GM23338 (cell line): ENCODE results near the gene DUS2. TPM values are rescaled to one million over a fixed set of nuclear protein-coding genes. Genes with fewer than 3 reads are reported as not detected.

Source experiments
- ATAC-seq: fragments of 200-7000 bp; cut with Tn5 transposase; 3 replicates; pipeline ENCODE4 v1.9.1; 2020
- DNase-seq: peaks from one replicate; pipeline ENCODE4 v3.0.0-alpha.2; 2015; ENCODE audit warnings: low spot score
- H2AFZ ChIP-seq: fragments of 200-600 bp; sonication (generic); 2 replicates; pipeline ENCODE4 v1.8.0; 2016; ENCODE audit warnings: antibody characterized with exemption, mild to moderate bottlenecking, moderate library complexity
- H3F3A ChIP-seq: fragments of 200-600 bp; sonication (generic); replicated peaks from 2 replicates; pipeline ENCODE4 v1.8.0; 2017; ENCODE audit warnings: antibody characterized with exemption, mixed run types, low read depth
- H3K27ac ChIP-seq: fragments of 200-600 bp; sonication (generic); 2 replicates; pipeline ENCODE4 v1.6.1; 2016; ENCODE audit warnings: low read depth
- H3K27me3 ChIP-seq: fragments of 200-600 bp; sonication (generic); 2 replicates; pipeline ENCODE4 v1.8.0; 2016; ENCODE audit warnings: mild to moderate bottlenecking, mixed run types, moderate library complexity; ENCODE audit not compliant: insufficient read depth
- H3K36me3 ChIP-seq: fragments of 200-600 bp; sonication (generic); 2 replicates; pipeline ENCODE4 v1.8.0; 2016; ENCODE audit warnings: mild to moderate bottlenecking; ENCODE audit not compliant: insufficient read depth
- H3K4me1 ChIP-seq: fragments of 200-600 bp; sonication (generic); 2 replicates; pipeline ENCODE4 v1.8.0; 2016; ENCODE audit warnings: mild to moderate bottlenecking, moderate library complexity; ENCODE audit not compliant: insufficient read depth
- H3K4me2 ChIP-seq: fragments of 200-600 bp; sonication (generic); 2 replicates; pipeline ENCODE4 v1.7.1; 2017; ENCODE audit warnings: mixed run types
- H3K4me3 ChIP-seq: fragments of 200-600 bp; sonication (generic); 2 replicates; pipeline ENCODE4 v1.6.1; 2016; ENCODE audit warnings: mixed run types
- H3K79me2 ChIP-seq: fragments of 200-600 bp; sonication (generic); replicated peaks from 2 replicates; pipeline ENCODE4 v1.8.0; 2017; ENCODE audit warnings: mild to moderate bottlenecking; ENCODE audit not compliant: insufficient read depth
- H3K9me2 ChIP-seq: fragments of 200-600 bp; sonication (generic); 2 replicates; pipeline ENCODE4 v1.8.0; 2017; ENCODE audit not compliant: insufficient read depth
- H4K20me1 ChIP-seq: fragments of 200-600 bp; sonication (generic); replicated peaks from 2 replicates; pipeline ENCODE4 v1.8.0; 2017; ENCODE audit warnings: mild to moderate bottlenecking; ENCODE audit not compliant: insufficient read depth
- H3K27ac Mint-ChIP-seq: 2 replicates; pipeline ENCODE4 v1.8.0; 2020; ENCODE audit warnings: inconsistent platforms, mild to moderate bottlenecking, moderate library complexity, mixed read lengths
- H3K27me3 Mint-ChIP-seq: 3 replicates; pipeline ENCODE4 v1.8.0; 2022; ENCODE audit warnings: low read depth, mild to moderate bottlenecking, moderate library complexity, mixed read lengths, inconsistent platforms; ENCODE audit not compliant: insufficient read depth, poor library complexity
- H3K36me3 Mint-ChIP-seq: 3 replicates; pipeline ENCODE4 v1.8.0; 2021; ENCODE audit warnings: low read depth, mild to moderate bottlenecking, inconsistent platforms, moderate library complexity, mixed read lengths
- H3K4me1 Mint-ChIP-seq: 3 replicates; pipeline ENCODE4 v1.8.0; 2020; ENCODE audit warnings: mild to moderate bottlenecking, inconsistent platforms, mixed read lengths
- H3K4me3 Mint-ChIP-seq: 3 replicates; pipeline ENCODE4 v1.8.0; 2021; ENCODE audit warnings: moderate library complexity, mild to moderate bottlenecking, inconsistent platforms, mixed read lengths
- H3K9me3 Mint-ChIP-seq: 3 replicates; pipeline ENCODE4 v1.8.0; 2020; ENCODE audit warnings: moderate library complexity, mild to moderate bottlenecking, inconsistent platforms, mixed read lengths
- CREB1 ChIP-seq: fragments of 250-450 bp; sonication (Bioruptor Pico); IDR thresholded peaks from 2 replicates; pipeline ENCODE4 v1.5.0; 2020; ENCODE audit warnings: low read depth, mild to moderate bottlenecking, moderate library complexity
- EZH2 ChIP-seq: fragments of 200-600 bp; sonication (generic); IDR thresholded peaks from one replicate; pipeline ENCODE4 v1.8.0; 2017; ENCODE audit warnings: antibody characterized with exemption, mild to moderate bottlenecking, low read depth; ENCODE audit not compliant: unreplicated experiment
- NANOG ChIP-seq: IDR thresholded peaks from 2 replicates; pipeline ENCODE4 v1.6.1; 2016; ENCODE audit warnings: antibody characterized with exemption, borderline replicate concordance
- POLR2AphosphoS5 ChIP-seq: IDR thresholded peaks from 2 replicates; pipeline ENCODE4 v1.6.1; 2016; ENCODE audit warnings: antibody characterized with exemption, low read depth
- STAT1 ChIP-seq: IDR thresholded peaks from one replicate; pipeline ENCODE4 v1.6.1; 2016; ENCODE audit warnings: antibody characterized with exemption; ENCODE audit not compliant: unreplicated experiment
- ZNF114 ChIP-seq: fragments of 250-450 bp; sonication (Bioruptor Pico); IDR thresholded peaks from 2 replicates; pipeline ENCODE4 v1.5.0; 2020; ENCODE audit warnings: mild to moderate bottlenecking, moderate library complexity
- polyA plus RNA-seq: library from polyadenylated mRNA; unstranded; fragments of >200 nt; fragmentation: Nextera tagmentation; extraction: Ambion mirVana; gene quantifications from 2 replicates; pipeline ENCODE4 v1.2.1, GENCODE V29; 2016
- total RNA-seq: library from RNA; depleted of rRNA; stranded (reverse); fragments of >200 nt; shearing (Covaris generic); gene quantifications from 2 replicates; pipeline ENCODE4 v1.2.3, GENCODE V29; 2014
- TF ChIP-seq, protein P1 (sequence below), 2 experiments: fragments of 200-600 bp in 1 of 2; sonication (generic) in 1 of 2; conservative IDR thresholded peaks; 2 replicates each; pipeline versions ENCODE4 v1.5.1 to v1.6.1; 2016 to 2017; ENCODE audit warnings: antibody characterized with exemption in 2 of 2, low read depth in 2 of 2, mild to moderate bottlenecking in 2 of 2, moderate library complexity in 1 of 2
- TF ChIP-seq, protein P2 (sequence below): fragments of 250-450 bp; sonication (Bioruptor Pico); IDR thresholded peaks from 2 replicates; pipeline ENCODE4 v1.5.0; 2020; ENCODE audit warnings: mild to moderate bottlenecking, moderate library complexity
- TF ChIP-seq, protein P3 (sequence below): IDR thresholded peaks from one replicate; pipeline ENCODE4 v1.6.1; 2018; ENCODE audit warnings: antibody characterized with exemption; ENCODE audit not compliant: unreplicated experiment
- TF ChIP-seq, protein P4 (sequence below): IDR thresholded peaks from 2 replicates; pipeline ENCODE4 v1.6.1; 2016; ENCODE audit warnings: antibody characterized with exemption

The DUS2 gene
- total and polyA plus RNA-seq, 2 experiments from 2014 or later = 13.3 to 26.4 TPM

DNA sequence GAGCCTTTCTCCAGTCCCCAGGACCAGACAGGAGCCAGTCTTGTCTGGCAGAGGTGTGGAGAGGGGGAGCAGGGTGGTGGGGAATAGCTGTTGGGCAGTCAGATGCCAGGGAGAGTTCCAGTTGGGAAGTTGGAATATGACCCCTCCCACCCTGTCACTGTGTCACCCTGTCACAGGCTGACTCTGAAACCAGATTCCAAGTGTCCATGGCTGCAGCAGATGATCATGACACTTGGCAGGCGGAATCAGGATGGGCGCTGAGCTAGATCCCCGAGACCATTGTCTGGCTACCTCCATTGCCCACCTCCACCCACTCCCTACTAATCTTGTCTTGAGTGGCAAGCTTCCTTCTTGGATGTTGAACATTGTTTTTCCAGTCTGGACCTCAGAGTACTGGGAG, 52.9 kb downstream of the DUS2 start (continued):
- TF ChIP-seq, protein P1, sequence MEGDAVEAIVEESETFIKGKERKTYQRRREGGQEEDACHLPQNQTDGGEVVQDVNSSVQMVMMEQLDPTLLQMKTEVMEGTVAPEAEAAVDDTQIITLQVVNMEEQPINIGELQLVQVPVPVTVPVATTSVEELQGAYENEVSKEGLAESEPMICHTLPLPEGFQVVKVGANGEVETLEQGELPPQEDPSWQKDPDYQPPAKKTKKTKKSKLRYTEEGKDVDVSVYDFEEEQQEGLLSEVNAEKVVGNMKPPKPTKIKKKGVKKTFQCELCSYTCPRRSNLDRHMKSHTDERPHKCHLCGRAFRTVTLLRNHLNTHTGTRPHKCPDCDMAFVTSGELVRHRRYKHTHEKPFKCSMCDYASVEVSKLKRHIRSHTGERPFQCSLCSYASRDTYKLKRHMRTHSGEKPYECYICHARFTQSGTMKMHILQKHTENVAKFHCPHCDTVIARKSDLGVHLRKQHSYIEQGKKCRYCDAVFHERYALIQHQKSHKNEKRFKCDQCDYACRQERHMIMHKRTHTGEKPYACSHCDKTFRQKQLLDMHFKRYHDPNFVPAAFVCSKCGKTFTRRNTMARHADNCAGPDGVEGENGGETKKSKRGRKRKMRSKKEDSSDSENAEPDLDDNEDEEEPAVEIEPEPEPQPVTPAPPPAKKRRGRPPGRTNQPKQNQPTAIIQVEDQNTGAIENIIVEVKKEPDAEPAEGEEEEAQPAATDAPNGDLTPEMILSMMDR (conservative IDR thresholded peaks at IDR 0.05; ENCODE audit: low read depth in 2 of 2) = no peak

DNA sequence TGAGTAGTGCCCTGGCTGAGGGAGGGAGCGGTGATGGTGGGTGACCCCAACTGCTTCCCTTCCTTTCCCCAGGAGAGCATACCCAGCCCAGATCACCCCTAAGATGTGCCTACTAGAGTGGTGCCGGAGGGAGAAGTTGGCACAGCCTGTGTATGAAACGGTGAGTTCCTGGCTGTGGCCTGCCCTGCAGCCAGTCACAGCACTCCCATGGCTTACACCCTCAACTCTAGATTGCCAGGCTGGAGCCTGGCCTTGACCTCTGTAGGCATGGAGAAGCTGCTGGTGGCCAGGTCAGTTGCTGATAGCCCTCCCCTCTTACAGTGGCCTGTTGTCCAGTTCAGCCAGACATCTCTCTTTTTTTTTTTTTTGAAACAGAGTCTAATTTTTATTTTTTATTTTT, 53.5 kb downstream of the DUS2 start:
- Histone ChIP-seq H3K79me2 (no peaks in the 10 kb centered on the region), H4K20me1 (no peaks in the 10 kb centered on the region; the same call in 1 of the 2 replicates), H3K27me3 (no peaks in the 10 kb centered on the region), H3K4me1 (no peaks in the 10 kb centered on the region), H3K36me3 (0 out of 2 replicates have a peak, but pooled peaks cover 3% of the 10 kb centered on the region), H3K27ac (no peak overlapping the region), H3F3A (no peaks in the 10 kb centered on the region), H3K9me2 (no peaks in the 10 kb centered on the region), H2AFZ (no peak overlapping the region), H3K4me2 (no peak overlapping the region), H3K4me3 (no peak overlapping the region)
- no peaks in the 10 kb centered on the region for H3K9me3 Mint-ChIP-seq
- ATAC-seq (no peak), DNase-seq (no peak)
- H3K4me3 Mint-ChIP-seq = no peak overlapping the region
- peaks cover 10% of the 10 kb centered on the region for H3K27me3 Mint-ChIP-seq
- no peak overlapping the region for H3K27ac Mint-ChIP-seq
- H3K4me1 Mint-ChIP-seq = no peaks in the 10 kb centered on the region
- H3K36me3 Mint-ChIP-seq = peaks cover 28% of the 10 kb centered on the region
- TF ChIP-seq ZNF114 (CRISPR knock-in tag) (no peak), POLR2AphosphoS5 (no peak), CREB1 (CRISPR knock-in tag) (no peak), NANOG (no peak), STAT1 (no peak), EZH2 (no peak)
- TF ChIP-seq, protein P2, sequence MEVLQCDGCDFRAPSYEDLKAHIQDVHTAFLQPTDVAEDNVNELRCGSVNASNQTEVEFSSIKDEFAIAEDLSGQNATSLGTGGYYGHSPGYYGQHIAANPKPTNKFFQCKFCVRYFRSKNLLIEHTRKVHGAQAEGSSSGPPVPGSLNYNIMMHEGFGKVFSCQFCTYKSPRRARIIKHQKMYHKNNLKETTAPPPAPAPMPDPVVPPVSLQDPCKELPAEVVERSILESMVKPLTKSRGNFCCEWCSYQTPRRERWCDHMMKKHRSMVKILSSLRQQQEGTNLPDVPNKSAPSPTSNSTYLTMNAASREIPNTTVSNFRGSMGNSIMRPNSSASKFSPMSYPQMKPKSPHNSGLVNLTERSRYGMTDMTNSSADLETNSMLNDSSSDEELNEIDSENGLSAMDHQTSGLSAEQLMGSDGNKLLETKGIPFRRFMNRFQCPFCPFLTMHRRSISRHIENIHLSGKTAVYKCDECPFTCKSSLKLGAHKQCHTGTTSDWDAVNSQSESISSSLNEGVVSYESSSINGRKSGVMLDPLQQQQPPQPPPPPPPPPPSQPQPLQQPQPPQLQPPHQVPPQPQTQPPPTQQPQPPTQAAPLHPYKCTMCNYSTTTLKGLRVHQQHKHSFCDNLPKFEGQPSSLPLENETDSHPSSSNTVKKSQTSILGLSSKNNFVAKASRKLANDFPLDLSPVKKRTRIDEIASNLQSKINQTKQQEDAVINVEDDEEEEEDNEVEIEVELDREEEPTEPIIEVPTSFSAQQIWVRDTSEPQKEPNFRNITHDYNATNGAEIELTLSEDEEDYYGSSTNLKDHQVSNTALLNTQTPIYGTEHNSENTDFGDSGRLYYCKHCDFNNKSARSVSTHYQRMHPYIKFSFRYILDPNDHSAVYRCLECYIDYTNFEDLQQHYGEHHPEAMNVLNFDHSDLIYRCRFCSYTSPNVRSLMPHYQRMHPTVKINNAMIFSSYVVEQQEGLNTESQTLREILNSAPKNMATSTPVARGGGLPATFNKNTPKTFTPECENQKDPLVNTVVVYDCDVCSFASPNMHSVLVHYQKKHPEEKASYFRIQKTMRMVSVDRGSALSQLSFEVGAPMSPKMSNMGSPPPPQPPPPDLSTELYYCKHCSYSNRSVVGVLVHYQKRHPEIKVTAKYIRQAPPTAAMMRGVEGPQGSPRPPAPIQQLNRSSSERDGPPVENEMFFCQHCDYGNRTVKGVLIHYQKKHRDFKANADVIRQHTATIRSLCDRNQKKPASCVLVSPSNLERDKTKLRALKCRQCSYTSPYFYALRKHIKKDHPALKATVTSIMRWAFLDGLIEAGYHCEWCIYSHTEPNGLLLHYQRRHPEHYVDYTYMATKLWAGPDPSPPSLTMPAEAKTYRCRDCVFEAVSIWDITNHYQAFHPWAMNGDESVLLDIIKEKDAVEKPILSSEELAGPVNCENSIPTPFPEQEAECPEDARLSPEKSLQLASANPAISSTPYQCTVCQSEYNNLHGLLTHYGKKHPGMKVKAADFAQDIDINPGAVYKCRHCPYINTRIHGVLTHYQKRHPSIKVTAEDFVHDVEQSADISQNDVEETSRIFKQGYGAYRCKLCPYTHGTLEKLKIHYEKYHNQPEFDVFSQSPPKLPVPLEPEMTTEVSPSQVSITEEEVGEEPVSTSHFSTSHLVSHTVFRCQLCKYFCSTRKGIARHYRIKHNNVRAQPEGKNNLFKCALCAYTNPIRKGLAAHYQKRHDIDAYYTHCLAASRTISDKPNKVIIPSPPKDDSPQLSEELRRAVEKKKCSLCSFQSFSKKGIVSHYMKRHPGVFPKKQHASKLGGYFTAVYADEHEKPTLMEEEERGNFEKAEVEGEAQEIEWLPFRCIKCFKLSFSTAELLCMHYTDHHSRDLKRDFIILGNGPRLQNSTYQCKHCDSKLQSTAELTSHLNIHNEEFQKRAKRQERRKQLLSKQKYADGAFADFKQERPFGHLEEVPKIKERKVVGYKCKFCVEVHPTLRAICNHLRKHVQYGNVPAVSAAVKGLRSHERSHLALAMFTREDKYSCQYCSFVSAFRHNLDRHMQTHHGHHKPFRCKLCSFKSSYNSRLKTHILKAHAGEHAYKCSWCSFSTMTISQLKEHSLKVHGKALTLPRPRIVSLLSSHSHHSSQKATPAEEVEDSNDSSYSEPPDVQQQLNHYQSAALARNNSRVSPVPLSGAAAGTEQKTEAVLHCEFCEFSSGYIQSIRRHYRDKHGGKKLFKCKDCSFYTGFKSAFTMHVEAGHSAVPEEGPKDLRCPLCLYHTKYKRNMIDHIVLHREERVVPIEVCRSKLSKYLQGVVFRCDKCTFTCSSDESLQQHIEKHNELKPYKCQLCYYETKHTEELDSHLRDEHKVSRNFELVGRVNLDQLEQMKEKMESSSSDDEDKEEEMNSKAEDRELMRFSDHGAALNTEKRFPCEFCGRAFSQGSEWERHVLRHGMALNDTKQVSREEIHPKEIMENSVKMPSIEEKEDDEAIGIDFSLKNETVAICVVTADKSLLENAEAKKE (CRISPR knock-in tag) = no peak
- TF ChIP-seq, protein P1 (conservative IDR thresholded peaks at IDR 0.05; ENCODE audit: low read depth in 2 of 2) = no peak
- TF ChIP-seq, protein P3, sequence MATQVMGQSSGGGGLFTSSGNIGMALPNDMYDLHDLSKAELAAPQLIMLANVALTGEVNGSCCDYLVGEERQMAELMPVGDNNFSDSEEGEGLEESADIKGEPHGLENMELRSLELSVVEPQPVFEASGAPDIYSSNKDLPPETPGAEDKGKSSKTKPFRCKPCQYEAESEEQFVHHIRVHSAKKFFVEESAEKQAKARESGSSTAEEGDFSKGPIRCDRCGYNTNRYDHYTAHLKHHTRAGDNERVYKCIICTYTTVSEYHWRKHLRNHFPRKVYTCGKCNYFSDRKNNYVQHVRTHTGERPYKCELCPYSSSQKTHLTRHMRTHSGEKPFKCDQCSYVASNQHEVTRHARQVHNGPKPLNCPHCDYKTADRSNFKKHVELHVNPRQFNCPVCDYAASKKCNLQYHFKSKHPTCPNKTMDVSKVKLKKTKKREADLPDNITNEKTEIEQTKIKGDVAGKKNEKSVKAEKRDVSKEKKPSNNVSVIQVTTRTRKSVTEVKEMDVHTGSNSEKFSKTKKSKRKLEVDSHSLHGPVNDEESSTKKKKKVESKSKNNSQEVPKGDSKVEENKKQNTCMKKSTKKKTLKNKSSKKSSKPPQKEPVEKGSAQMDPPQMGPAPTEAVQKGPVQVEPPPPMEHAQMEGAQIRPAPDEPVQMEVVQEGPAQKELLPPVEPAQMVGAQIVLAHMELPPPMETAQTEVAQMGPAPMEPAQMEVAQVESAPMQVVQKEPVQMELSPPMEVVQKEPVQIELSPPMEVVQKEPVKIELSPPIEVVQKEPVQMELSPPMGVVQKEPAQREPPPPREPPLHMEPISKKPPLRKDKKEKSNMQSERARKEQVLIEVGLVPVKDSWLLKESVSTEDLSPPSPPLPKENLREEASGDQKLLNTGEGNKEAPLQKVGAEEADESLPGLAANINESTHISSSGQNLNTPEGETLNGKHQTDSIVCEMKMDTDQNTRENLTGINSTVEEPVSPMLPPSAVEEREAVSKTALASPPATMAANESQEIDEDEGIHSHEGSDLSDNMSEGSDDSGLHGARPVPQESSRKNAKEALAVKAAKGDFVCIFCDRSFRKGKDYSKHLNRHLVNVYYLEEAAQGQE = no peak
- TF ChIP-seq, protein P4, sequence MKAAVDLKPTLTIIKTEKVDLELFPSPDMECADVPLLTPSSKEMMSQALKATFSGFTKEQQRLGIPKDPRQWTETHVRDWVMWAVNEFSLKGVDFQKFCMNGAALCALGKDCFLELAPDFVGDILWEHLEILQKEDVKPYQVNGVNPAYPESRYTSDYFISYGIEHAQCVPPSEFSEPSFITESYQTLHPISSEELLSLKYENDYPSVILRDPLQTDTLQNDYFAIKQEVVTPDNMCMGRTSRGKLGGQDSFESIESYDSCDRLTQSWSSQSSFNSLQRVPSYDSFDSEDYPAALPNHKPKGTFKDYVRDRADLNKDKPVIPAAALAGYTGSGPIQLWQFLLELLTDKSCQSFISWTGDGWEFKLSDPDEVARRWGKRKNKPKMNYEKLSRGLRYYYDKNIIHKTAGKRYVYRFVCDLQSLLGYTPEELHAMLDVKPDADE = no peak
